Heart right ventricle (tissue), 16 donors: ENCODE results near the gene MS4A14. TPM values are rescaled to one million over a fixed set of nuclear protein-coding genes. Genes with fewer than 3 reads are reported as not detected.

ENCODE experiments used
- ATAC-seq, 8 donors: fragments of 200-7000 bp; cut with Tn5 transposase; one replicate each; pipeline ENCODE4 v1.9.1; 2020; ENCODE audit warnings: mild to moderate bottlenecking in 8 of 8, moderate library complexity in 8 of 8, moderate number of reproducible peaks in 1 of 8
- DNase-seq, 2 donors: peaks; one replicate each; pipeline ENCODE4 v3.0.0-alpha.2; 2020
- H3K27ac ChIP-seq, 10 donors: fragments of 200-600 bp; sonication (generic) in 2 of 10; one replicate each; pipeline versions ENCODE4 v1.5.0 to v1.8.0; 2020 to 2022; ENCODE audit warnings: mild to moderate bottlenecking in 3 of 10
- H3K27me3 ChIP-seq, 7 donors: fragments of 200-600 bp; one replicate each; pipeline ENCODE4 v1.8.0; 2021 to 2022; ENCODE audit warnings: mild to moderate bottlenecking in 2 of 7
- H3K36me3 ChIP-seq, 9 donors: fragments of 200-600 bp; sonication (generic) in 1 of 9; one replicate each; pipeline versions ENCODE4 v1.5.0 to v1.8.0; 2020 to 2022; ENCODE audit warnings: mild to moderate bottlenecking in 2 of 9
- H3K4me1 ChIP-seq, 9 donors: fragments of 200-600 bp; sonication (generic) in 1 of 9; one replicate each; pipeline versions ENCODE4 v1.5.0 to v1.8.0; 2020 to 2022; ENCODE audit warnings: mild to moderate bottlenecking in 4 of 9
- H3K4me3 ChIP-seq, 10 donors: fragments of 200-600 bp; sonication (generic) in 2 of 10; one replicate each; pipeline versions ENCODE4 v1.5.0 to v1.8.0; 2020 to 2022; ENCODE audit warnings: mild to moderate bottlenecking in 7 of 10, moderate library complexity in 2 of 10
- H3K9me3 ChIP-seq, 11 donors: fragments of 200-600 bp in 10 of 11; sonication (generic) in 2 of 11; one replicate each; pipeline versions ENCODE4 v1.5.0 to v1.8.0; 2013 to 2022; ENCODE audit warnings: mild to moderate bottlenecking in 2 of 11, control low read depth in 1 of 11, moderate library complexity in 1 of 11
- CTCF ChIP-seq, 9 donors: fragments of 200-600 bp; sonication (generic) in 2 of 9; IDR thresholded peaks; one replicate each; pipeline versions ENCODE4 v1.5.0 to v1.8.0; 2021 to 2022; ENCODE audit warnings: antibody characterized with exemption in 9 of 9, mild to moderate bottlenecking in 5 of 9, moderate library complexity in 1 of 9
- WGBS, 2 donors: extraction: QIAGEN DNeasy Blood & Tissue Kit; methylation state at CpG; one replicate each; pipeline ENCODE4 v1.1.7; 2013; ENCODE audit warnings: inconsistent platforms in 1 of 2; 5-methylcytosine and 5-hydroxymethylcytosine counted together
- intact Hi-C, 10 donors: fragments of 100-400 bp; cut with DNase I; formaldehyde crosslinking; loops; one replicate each; pipeline versions ENCODE4 v1.11.1 to v1.14.2; 2022
- polyA plus RNA-seq, 2 donors: library from polyadenylated mRNA; stranded (reverse); fragments of 200-250 nt; gene quantifications; one replicate each; pipeline ENCODE4 v1.2.3, GENCODE V29; 2013
- total RNA-seq, 10 donors: library from RNA; stranded (reverse); fragmentation: NEBNext Ultra II Directional in 3 of 10; extraction: Animal tissue kit (Norgen Biotek cat#: 25700) in 3 of 10; gene quantifications; one replicate each; pipeline versions ENCODE4 v1.2.1 to v1.2.4, GENCODE V29; 2021 to 2023
- donor health status: Arrhythmogenic right ventricular cardiomyopathy.
- donor health status: ischemic (EF 13 %, LVEDD 7.1; RV severe dilation, severe dysfunction).
- donor health status: healthy with polysubstance abuse.
- donor health status: DM: no; HTN: yes; CAD: no.
- donor health status: DM: no; HTN: no; CAD: no.
- donor health status: ischemic (EF 25% LVEDD 6.9; RV normal size, moderate dysfunction).
- donor health status: ischemic (EF 25% LVEDD 5.7; RV mildly dilated, moderate dysfunction).
- donor health status: healthy.
- donor health status: DM: yes; HTN: yes; CAD: no.
- donor health status: Ischemic cardiomyopathy.
- donor health status: ischemic (EF 35%, LVEDD 5.7; RV mildly dilated, moderate dysfunction).
- donor health status: nonischemic (EF 11% LVEDD 7.7; RV severe dilation, severe dysfunction).
- donor health status: DM: yes; HTN: yes; CAD: no.
- donor health status: PGD.
- donor health status: ischemic (EF 29% LVEDD 5.4; RV normal size, mild dysfunction).
- donor health status: nonischemic (EF 23%, LVEDD 6.1; RV moderate dilation, normal function).

MS4A14 gene
- total and polyA plus RNA-seq, 12 donors, result 0.11 to 2.6 (median 0.28) TPM; not detected in 2

GRCh38 chr11:60396799-60397198 lies 540 bp downstream of the MS4A14 start:
- H3K4me1 ChIP-seq, result peaks cover 0 to 24% (median 0%) of the 10 kb centered on the region in 9 donors
- no peak overlapping the region for H3K4me3 ChIP-seq
- TF ChIP-seq CTCF (IDR thresholded peaks at IDR 0.05), result no peak
- intact Hi-C loops, result no loop called here
- peaks cover 0 to 3% (median 0%) of the 10 kb centered on the region in 11 donors for H3K9me3 ChIP-seq
- peaks cover 0 to 3% (median 0%) of the 10 kb centered on the region in 7 donors for H3K27me3 ChIP-seq
- DNase-seq (no peak), ATAC-seq (peak in 3 of 8 donors; percentile 42 to 46 (median 46))
- peak overlapping the region in 1 of 10 donors; percentile 62 for H3K27ac ChIP-seq
- 2 to 4% methylated on average over 1 of the region's 1 CpG for WGBS, 2 donors
- peaks cover 0 to 5% (median 0%) of the 10 kb centered on the region in 9 donors for H3K36me3 ChIP-seq

GRCh38 chr11:60420015-60420414 lies 23.8 kb downstream of the MS4A14 start:
- TF ChIP-seq CTCF (IDR thresholded peaks at IDR 0.05), result no peak
- Histone ChIP-seq H3K27me3 (no peaks in the 10 kb centered on the region), H3K9me3 (peaks cover 0 to 18% (median 0%) of the 10 kb centered on the region in 11 donors), H3K4me1 (no peaks in the 10 kb centered on the region), H3K4me3 (no peak overlapping the region), H3K27ac (no peak overlapping the region), H3K36me3 (no peaks in the 10 kb centered on the region)
- intact Hi-C loops, result no loop called here
- ATAC-seq, result no peak
- DNase-seq, result no peak
- WGBS, 2 donors, result 7 to 15% methylated on average over 2 of the region's 2 CpGs

- WGBS, 2 donors, result 33 to 72% methylated on average over 1 of the region's 1 CpG
- Histone ChIP-seq H3K36me3 (no peaks in the 10 kb centered on the region), H3K4me3 (no peak overlapping the region), H3K27ac (no peak overlapping the region), H3K9me3 (peaks cover 0 to 18% (median 0%) of the 10 kb centered on the region in 11 donors), H3K4me1 (no peaks in the 10 kb centered on the region), H3K27me3 (peaks cover 0 to 3% (median 0%) of the 10 kb centered on the region in 7 donors)
- DNase-seq, result no peak
- no peak for TF ChIP-seq CTCF (IDR thresholded peaks at IDR 0.05)
- intact Hi-C loops, result no loop called here
- no peak for ATAC-seq
These were observed 26.4 kb downstream of the MS4A14 start for GRCh38 chr11:60422609-60423008.

GRCh38 chr11:60428517-60428916 lies 32.3 kb downstream of the MS4A14 start:
- Histone ChIP-seq H3K36me3 (no peaks in the 10 kb centered on the region), H3K4me1 (no peaks in the 10 kb centered on the region), H3K4me3 (no peak overlapping the region), H3K9me3 (no peaks in the 10 kb centered on the region), H3K27ac (no peak overlapping the region), H3K27me3 (peaks cover 0 to 3% (median 0%) of the 10 kb centered on the region in 7 donors)
- no peak for DNase-seq
- WGBS, 2 donors, result 62 to 63% methylated on average over 2 of the region's 2 CpGs
- intact Hi-C loops, result no loop called here
- no peak for ATAC-seq
- TF ChIP-seq CTCF (IDR thresholded peaks at IDR 0.05), result no peak
